M059J (cell line): ENCODE measurements around the gene MAT2B. TPM values are rescaled to one million over a fixed set of nuclear protein-coding genes. Genes with fewer than 3 reads are reported as not detected.

Experiments used
- DNase-seq: peaks from one replicate; pipeline ENCODE4 v3.0.0-alpha.2; 2012; ENCODE audit warnings: low read depth
- total RNA-seq: library from RNA; depleted of rRNA; stranded (reverse); fragments of >200 nt; shearing (Covaris generic); gene quantifications from 2 replicates; pipeline ENCODE4 v1.2.3, GENCODE V29; 2014; rRNA removed

The MAT2B gene
- 75.0 and 76.3 TPM in 2 replicates for total RNA-seq

DNA sequence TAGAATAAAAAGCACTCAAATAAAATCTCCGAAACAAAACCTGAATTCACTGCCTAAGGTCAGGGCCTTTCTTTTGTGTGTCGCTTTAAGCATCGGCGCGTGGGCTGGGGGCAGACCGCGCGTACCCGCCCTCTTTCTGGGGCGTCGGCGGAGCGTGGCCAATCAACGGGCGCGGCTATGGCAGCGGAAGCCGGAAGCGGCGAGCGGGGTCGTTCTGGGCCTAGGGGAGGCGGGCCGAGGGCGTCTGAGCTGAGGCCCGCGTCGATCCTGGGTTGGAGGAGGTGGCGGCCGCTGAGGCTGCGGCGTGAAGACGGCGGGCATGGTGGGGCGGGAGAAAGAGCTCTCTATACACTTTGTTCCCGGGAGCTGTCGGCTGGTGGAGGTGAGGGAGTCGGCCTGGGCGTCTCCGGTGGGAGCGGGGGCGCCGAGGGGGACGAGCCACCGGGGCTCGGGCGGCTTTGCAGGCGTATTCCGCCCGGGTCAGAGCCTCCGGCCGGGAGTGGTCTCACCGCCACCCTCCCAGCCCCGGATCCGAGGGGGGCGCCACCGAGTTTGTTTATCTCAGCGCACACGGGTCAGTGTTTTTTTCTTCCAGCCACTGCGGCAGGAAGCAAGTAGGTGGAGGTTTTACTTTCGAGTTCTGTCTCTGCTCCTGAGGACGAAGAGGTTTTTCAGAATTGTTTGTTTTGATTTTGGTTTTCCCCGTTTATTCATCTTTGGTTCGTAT is at the start of gene MAT2B:
Gene MAT2B, plus strand, starts transcription at position 252 of the 727 bp plus-strand sequence. Its CDS starts 68 bp downstream, at position 320.
- peak; percentile 94 for DNase-seq

- no peak for DNase-seq
Observed at GRCh38 chr5:163456029-163456589, 49.3 kb upstream of the MAT2B start.

DNA sequence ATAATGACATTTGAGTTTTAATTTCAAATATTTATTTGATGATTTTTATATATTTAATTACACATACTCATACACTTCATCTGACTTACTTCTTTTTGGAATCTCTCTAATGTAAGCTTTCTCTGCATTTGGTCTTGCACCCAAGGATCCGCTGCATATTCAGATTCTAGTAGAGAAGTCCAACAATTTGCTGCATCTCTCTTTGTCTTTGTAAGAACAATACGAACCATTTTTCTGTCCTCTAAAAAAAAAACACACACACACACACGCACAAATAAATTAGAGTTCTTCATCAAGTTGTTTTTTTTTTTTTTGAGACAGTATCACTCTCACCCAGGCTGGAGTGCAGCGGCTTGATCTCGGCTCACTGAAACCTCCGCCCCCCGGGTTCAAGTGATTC is 48.6 kb upstream of the MAT2B start:
- DNase-seq = no peak

GRCh38 chr5:163458778-163459385 is 46.5 kb upstream of the MAT2B start:
- no peak for DNase-seq

- DNase-seq = no peak
Observed at GRCh38 chr5:163459462-163459818, 46.0 kb upstream of the MAT2B start.

DNA sequence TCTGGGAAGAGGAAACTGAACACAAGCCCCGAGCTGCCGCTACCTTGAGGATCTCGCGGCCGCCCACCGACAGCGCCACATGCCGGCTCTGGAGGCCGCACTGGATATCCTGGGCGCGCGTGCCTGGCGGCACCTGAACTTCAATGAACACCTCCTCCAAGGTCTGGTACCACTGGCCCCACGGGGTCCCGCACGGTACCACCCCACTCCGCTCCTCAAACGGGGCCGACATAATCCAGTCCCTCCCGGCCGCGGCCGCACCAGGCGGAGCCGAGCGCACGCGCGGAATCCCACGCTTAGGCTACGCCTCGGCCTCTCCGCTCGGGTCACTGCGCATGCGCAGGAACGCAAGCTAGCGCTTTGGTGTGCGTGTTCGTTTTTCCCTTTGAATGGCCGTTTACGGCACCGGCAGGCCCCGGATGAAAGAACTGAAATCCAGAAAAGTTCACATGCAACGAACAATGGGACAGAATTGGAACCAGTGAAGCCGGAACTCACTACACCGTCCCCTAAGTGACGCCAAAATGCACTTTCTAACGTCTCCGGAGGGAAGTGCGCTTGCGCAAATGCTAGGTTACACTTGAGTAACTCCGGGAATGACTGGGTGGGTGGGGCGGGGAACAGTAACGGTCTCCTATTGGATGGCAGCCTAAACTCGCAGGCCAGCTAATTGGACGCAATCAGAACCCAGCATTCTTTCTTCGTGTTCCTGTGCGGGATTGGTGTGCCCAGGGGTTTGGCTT is 45.4 kb upstream of the MAT2B start, which contains the start of gene NUDCD2:
Gene NUDCD2, minus strand, starts transcription at position 284 of the 743 bp plus-strand sequence. Its CDS starts 52 bp downstream, at position 232.
- DNase-seq = peak; percentile 98

DNA sequence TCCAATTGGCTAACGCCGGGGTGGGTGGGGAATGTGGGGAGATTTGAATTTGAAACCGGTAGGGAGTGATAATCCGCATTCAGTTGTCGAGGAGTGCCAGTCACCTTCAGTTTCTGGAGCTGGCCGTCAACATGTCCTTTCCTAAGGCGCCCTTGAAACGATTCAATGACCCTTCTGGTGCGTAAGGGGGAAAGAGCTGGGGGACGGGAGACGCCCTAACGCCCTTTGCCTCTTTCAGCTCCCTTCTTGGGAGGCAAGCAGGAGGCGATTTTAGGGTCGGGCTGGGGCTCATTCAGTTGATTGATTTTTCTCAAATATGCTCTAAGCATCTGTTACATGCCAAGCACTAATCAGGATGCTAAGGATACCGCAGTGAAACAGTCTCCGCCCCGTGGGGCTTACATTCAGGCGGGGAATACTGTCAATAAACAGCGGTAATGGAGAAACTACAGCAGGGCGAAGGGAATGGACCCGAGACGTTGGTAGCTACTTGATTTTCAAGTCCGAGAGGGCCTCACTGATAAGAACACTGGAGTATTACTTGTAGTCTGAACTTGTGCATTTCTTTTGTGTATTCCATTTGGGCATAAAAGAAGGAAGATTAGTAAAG is 44.8 kb upstream of the MAT2B start, which contains the start of gene HMMR:
Gene HMMR, plus strand, starts transcription at position 71 of the 610 bp plus-strand sequence. Its CDS starts 61 bp downstream, at position 132.
- DNase-seq = peak; percentile 50

DNA sequence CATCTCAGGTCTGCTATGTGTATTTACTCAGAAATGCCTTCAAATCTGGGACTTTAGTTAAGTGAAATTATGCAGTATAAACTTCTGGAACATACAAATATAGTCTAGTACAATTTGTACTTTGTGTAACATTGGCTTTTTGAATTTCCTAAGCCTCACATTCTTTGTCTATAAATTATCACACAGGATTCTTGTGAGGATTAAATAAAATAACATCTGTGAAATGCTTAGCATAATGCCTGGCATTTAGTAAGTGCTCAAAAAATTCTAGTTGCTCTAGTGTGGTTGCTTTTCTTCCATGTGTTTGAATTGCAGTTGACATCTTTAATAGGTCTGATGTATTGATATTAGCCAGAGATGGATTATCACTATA is 42.4 kb upstream of the MAT2B start:
- DNase-seq = no peak

GRCh38 chr5:163467682-163468081 is 37.7 kb upstream of the MAT2B start:
- no peak for DNase-seq

- DNase-seq = peak; percentile 27
Observed at GRCh38 chr5:163473635-163474243, 31.7 kb upstream of the MAT2B start.

- no peak for DNase-seq
Observed at GRCh38 chr5:163475411-163475810, 30.0 kb upstream of the MAT2B start.

- DNase-seq = peak; percentile 24
Observed at GRCh38 chr5:163478126-163478981, 27.1 kb upstream of the MAT2B start.

DNA sequence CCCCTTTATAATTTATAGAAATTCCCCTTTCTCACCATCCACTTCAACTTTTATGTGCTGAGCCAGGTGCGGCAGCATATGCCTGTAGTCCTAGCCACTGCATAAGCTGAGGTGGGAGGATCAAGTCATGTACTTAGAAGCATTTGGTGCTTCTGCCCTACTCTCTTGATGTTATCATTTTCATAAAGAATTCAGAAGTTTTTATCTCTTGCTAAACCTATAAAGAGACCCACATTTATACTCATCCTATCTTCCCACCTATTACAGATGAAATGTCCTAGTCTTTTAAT is 26.5 kb upstream of the MAT2B start:
- no peak for DNase-seq

DNA sequence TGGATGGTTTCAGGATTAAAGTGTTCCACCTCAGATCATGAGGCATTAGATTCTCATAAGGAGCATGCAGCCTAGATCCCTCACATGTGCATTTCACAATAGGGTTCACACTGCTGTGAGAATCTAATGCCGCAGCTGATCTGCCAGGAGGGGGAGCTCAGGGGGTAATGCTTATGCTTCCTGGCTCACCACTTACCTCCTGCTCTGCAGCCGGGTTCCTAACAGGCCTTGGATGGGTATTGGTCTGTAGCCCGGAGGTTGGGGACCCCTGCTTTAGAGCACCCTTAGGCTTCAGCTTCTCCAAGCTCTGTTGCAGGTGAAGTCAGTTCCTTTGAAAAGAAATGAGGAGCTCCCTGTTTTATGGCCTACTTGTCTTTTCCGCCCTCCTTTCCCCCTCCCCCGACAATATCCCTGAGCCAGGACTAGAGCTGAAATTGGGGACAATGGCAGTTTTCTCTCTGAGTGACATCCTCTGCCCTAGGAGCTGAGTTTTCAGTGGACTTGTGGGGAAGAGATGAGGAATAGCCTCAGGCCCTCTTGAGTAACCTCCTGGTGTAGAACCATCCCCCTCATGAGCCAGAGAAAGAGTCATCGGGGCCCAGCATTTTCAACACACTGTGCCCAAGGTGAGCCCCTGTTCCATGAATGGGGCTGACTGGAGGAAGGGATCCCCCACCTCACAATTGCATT is 16.2 kb upstream of the MAT2B start:
- peak; percentile 36 for DNase-seq

GRCh38 chr5:163489745-163490075 is 15.7 kb upstream of the MAT2B start:
- no peak for DNase-seq

GRCh38 chr5:163496286-163496685 is 9.1 kb upstream of the MAT2B start:
- no peak for DNase-seq

GRCh38 chr5:163497315-163497714 is 8.1 kb upstream of the MAT2B start:
- DNase-seq = no peak

GRCh38 chr5:163498886-163499285 is 6.5 kb upstream of the MAT2B start:
- DNase-seq = no peak

- DNase-seq = no peak
Observed at GRCh38 chr5:163502521-163502920, 2.9 kb upstream of the MAT2B start.
